PC-3 (cell line): Measurements from ENCODE around the gene SOBP. TPM values are rescaled to one million over a fixed set of nuclear protein-coding genes. Genes with fewer than 3 reads are reported as not detected.

Experiments
- ATAC-seq: fragments of 200-7000 bp; cut with Tn5 transposase; 2 replicates; pipeline ENCODE4 v1.9.1; 2020; ENCODE audit warnings: mild to moderate bottlenecking, moderate library complexity
- BruUV-seq: library from RNA; stranded (reverse); fragments of 400-500 nt; replicated peaks from 2 replicates; lab custom pipeline; 2021; lab: Mats Ljungman, UMichigan
- CTCF ChIA-PET: fragments of 300-600 bp; sonication (Branson Sonifier 250); formaldehyde crosslinking; loops from one replicate; lab custom pipeline; 2022; ENCODE audit warnings: antibody characterized with exemption; lab: Charles Lee
- POLR2A ChIA-PET: fragments of 300-600 bp; sonication (Branson Sonifier 250); formaldehyde crosslinking; loops from one replicate; lab custom pipeline; 2022; ENCODE audit warnings: antibody characterized with exemption; ENCODE audit not compliant: unreplicated experiment; lab: Charles Lee
- DNase-seq: peaks from one replicate; pipeline ENCODE4 v3.0.0-alpha.2; 2015
- H2AFZ ChIP-seq: fragments of 300-600 bp; sonication (generic); 2 replicates; pipeline ENCODE4 v1.6.0; 2016; ENCODE audit warnings: antibody characterized with exemption, low read length
- H3F3A ChIP-seq: fragments of 300-600 bp; sonication (generic); one replicate; pipeline ENCODE4 v1.6.0; 2017; ENCODE audit warnings: antibody characterized with exemption, low read length, control low read depth, mild to moderate bottlenecking; ENCODE audit not compliant: unreplicated experiment
- H3K27ac ChIP-seq: fragments of 300-600 bp; sonication (generic); 2 replicates; pipeline ENCODE4 v1.5.1; 2016; ENCODE audit warnings: mild to moderate bottlenecking, low read length
- H3K27me3 ChIP-seq: fragments of 300-600 bp; sonication (generic); 2 replicates; pipeline ENCODE4 v1.6.1; 2016; ENCODE audit warnings: low read length, mixed read lengths
- H3K36me3 ChIP-seq: fragments of 300-600 bp; sonication (generic); 2 replicates; pipeline ENCODE4 v1.6.1; 2016; ENCODE audit warnings: low read depth, mixed run types, low read length, mixed read lengths
- H3K4me1 ChIP-seq: fragments of 300-600 bp; sonication (generic); 2 replicates; pipeline ENCODE4 v1.5.1; 2016; ENCODE audit warnings: low read length; ENCODE audit not compliant: insufficient read depth
- H3K4me2 ChIP-seq: fragments of 300-600 bp; sonication (generic); 2 replicates; pipeline ENCODE4 v1.6.0; 2016; ENCODE audit warnings: low read length
- H3K4me3 ChIP-seq: fragments of 300-600 bp; sonication (generic); 2 replicates; pipeline ENCODE4 v1.5.1; 2016; ENCODE audit warnings: mild to moderate bottlenecking, low read length, mixed read lengths
- H3K79me2 ChIP-seq: fragments of 300-600 bp; sonication (generic); 2 replicates; pipeline ENCODE4 v1.6.1; 2017; ENCODE audit warnings: low read length, mixed read lengths
- H3K9ac ChIP-seq: fragments of 300-600 bp; sonication (generic); 2 replicates; pipeline ENCODE4 v1.6.0; 2016; ENCODE audit warnings: mild to moderate bottlenecking, low read length
- H3K9me2 ChIP-seq: fragments of 300-600 bp; sonication (generic); replicated peaks from 2 replicates; pipeline ENCODE4 v1.6.1; 2016; ENCODE audit warnings: mixed run types, low read length, mixed read lengths
- H3K9me3 ChIP-seq: fragments of 300-600 bp; sonication (generic); 2 replicates; pipeline ENCODE4 v1.6.1; 2016; ENCODE audit warnings: low read length, mixed read lengths
- H4K20me1 ChIP-seq: fragments of 300-600 bp; sonication (generic); 2 replicates; pipeline ENCODE4 v1.6.1; 2016; ENCODE audit warnings: low read length, mixed read lengths
- CTCF ChIP-seq: fragments of 300-600 bp; sonication (generic); conservative IDR thresholded peaks from 2 replicates; pipeline ENCODE4 v1.5.1; 2017; ENCODE audit warnings: antibody characterized with exemption, low read depth, mild to moderate bottlenecking, low read length
- EZH2 ChIP-seq: fragments of 300-600 bp; sonication (generic); IDR thresholded peaks from one replicate; pipeline ENCODE4 v1.6.1; 2017; ENCODE audit warnings: antibody characterized with exemption, mild to moderate bottlenecking, low read length; ENCODE audit not compliant: unreplicated experiment
- EZH2phosphoT487 ChIP-seq: fragments of 300-600 bp; sonication (generic); IDR thresholded peaks from 2 replicates; pipeline ENCODE4 v1.6.1; 2018; ENCODE audit warnings: mild to moderate bottlenecking, antibody characterized with exemption, low read length, borderline replicate concordance
- intact Hi-C: fragments of 100-400 bp; cut with micrococcal nuclease; formaldehyde crosslinking; loops from 2 replicates; pipeline ENCODE4 v1.9.0; 2023
- total RNA-seq: library from RNA; depleted of rRNA; stranded (reverse); fragments of >200 nt; gene quantifications from 2 replicates; pipeline ENCODE4 v1.2.3, GENCODE V29; 2014

The SOBP gene
- total RNA-seq, 1 experiment from 2014 or later: 0.15 TPM

GRCh38 chr6:107657755-107658461, 168.0 kb downstream of the SOBP start:
- POLR2A ChIA-PET: interaction anchor here (0.6 kb wide), 1 partner anchor 168 kb away, joined by 11 read pairs; no protein-coding TSS in a partner anchor
- H3K4me2 ChIP-seq: no peak overlapping the region
- no peak overlapping the region for H3K9ac ChIP-seq

DNA sequence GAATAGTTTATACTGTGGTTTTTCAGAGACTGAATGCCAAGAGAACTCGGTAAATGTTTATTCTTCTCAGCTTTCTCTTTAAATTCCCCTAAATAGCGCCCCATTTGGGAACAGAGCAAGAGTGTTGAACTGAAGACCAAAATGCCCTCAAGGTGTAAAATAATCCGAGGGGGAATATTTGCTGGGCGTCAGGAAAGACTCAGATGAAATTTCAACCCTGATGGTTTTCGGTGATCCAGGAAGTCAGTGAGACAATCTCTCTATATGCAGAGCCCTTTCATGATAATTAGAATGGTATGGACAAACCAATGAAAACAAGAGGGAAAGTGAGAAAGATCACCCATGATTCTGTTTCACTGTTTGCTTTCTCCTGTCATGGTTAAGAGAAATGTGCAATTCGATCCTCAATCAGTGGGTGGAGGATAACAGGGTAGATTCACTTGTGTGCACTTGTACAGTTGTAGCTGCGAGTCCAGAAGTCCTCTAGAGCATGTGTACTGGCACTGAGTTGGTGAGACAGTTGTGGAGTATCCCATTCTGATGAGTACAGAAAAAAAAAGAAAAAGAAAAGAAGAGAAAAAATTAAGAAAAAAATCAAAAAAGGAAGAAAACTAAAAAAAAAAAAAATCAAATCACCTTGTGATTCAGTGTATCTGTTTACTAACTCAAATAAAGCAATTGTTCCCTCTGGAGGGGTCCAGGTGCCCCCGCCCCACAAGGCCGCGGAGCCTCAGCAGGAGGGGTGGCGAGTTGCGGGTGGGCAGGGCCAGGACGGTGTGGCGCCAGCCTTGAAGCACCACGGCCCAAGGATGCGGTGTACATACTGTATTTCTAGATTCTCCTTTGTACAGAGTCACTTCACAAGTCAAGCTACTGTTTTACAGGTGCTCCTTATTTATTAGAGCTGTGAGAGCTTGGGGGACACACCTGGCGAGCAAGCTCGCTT, 169.3 kb downstream of the SOBP start:
- no peaks in the 10 kb centered on the region for H3K27me3 ChIP-seq
- no TSS peak for BruUV-seq
- no peaks in the 10 kb centered on the region for H3K9me3 ChIP-seq
- H3K36me3 ChIP-seq: no peaks in the 10 kb centered on the region
- H3K9ac ChIP-seq: no peak overlapping the region
- peaks cover 15% of the 10 kb centered on the region for H3K4me1 ChIP-seq
- peak overlapping the region; percentile 58 for H2AFZ ChIP-seq
- intact Hi-C loops: no loop called here
- peak overlapping the region; percentile 62 for H3K4me2 ChIP-seq
- H3K79me2 ChIP-seq: no peaks in the 10 kb centered on the region
- no peaks in the 10 kb centered on the region for H3F3A ChIP-seq
- ChIA-PET POLR2A (no interaction called here), CTCF (no interaction called here)
- H3K4me3 ChIP-seq: peak overlapping the region; percentile 39; the same call in 1 of the 2 replicates
- no peaks in the 10 kb centered on the region for H3K9me2 ChIP-seq
- H3K27ac ChIP-seq: peak overlapping the region; percentile 13; the same call in 1 of the 2 replicates
- ATAC-seq: peak; percentile 63
- no peaks in the 10 kb centered on the region for H4K20me1 ChIP-seq
- DNase-seq: peak; percentile 51
- TF ChIP-seq EZH2 (no peak), EZH2phosphoT487 (no peak), CTCF (no peak)

More at GRCh38 chr6:107657755-107658461, 168.0 kb downstream of the SOBP start:
- CTCF ChIA-PET: no interaction called here
- no peak for ATAC-seq
- no peak for DNase-seq
- no peaks in the 10 kb centered on the region for H3K36me3 ChIP-seq
- no peaks in the 10 kb centered on the region for H3K79me2 ChIP-seq
- H2AFZ ChIP-seq: no peak overlapping the region
- intact Hi-C loops: no loop called here
- no peaks in the 10 kb centered on the region for H3F3A ChIP-seq
- no TSS peak for BruUV-seq
- no peak overlapping the region for H3K27ac ChIP-seq
- no peaks in the 10 kb centered on the region for H3K9me2 ChIP-seq
- H3K9me3 ChIP-seq: no peaks in the 10 kb centered on the region
- no peak overlapping the region for H3K4me3 ChIP-seq
- no peaks in the 10 kb centered on the region for H4K20me1 ChIP-seq
- no peak for TF ChIP-seq EZH2
- TF ChIP-seq CTCF: no peak
- TF ChIP-seq EZH2phosphoT487: no peak
- H3K27me3 ChIP-seq: no peaks in the 10 kb centered on the region
- H3K4me1 ChIP-seq: peaks cover 24% of the 10 kb centered on the region
